Motor neuron (in vitro differentiated cells): ENCODE data around the gene TBATA. TPM values are rescaled to one million over a fixed set of nuclear protein-coding genes. Genes with fewer than 3 reads are reported as not detected.

Experiments used
- ATAC-seq, 8 experiments: fragments of 200-7000 bp; cut with Tn5 transposase; replicated peaks in 6 of 8; 2 replicates each; pipeline ENCODE4 v1.8.0; 2021; ENCODE audit warnings: mild to moderate bottlenecking in 8 of 8, moderate library complexity in 8 of 8
- H3K27ac ChIP-seq, 2 donors: fragments of 250-450 bp; sonication (Bioruptor Pico); 2 replicates each; pipeline ENCODE4 v1.9.0; 2021; ENCODE audit warnings: antibody characterized with exemption in 2 of 2, mild to moderate bottlenecking in 2 of 2, moderate library complexity in 1 of 2
- H3K4me1 ChIP-seq, 2 donors: fragments of 250-450 bp; sonication (Bioruptor Pico); replicated peaks in 1 of 2; 2 replicates each; pipeline ENCODE4 v1.6.1; 2021; ENCODE audit warnings: antibody characterized with exemption in 2 of 2, mild to moderate bottlenecking in 2 of 2, moderate library complexity in 1 of 2
- H3K4me3 ChIP-seq, 5 donors: fragments of 250-450 bp; sonication (Bioruptor Pico); 2 replicates each; pipeline ENCODE4 v1.9.0; 2021; ENCODE audit warnings: antibody characterized with exemption in 5 of 5, mild to moderate bottlenecking in 5 of 5, moderate library complexity in 4 of 5
- WGBS, 10 experiments: fragments of 450-650 bp; shearing (Covaris generic); methylation state at CpG; one replicate each; pipeline ENCODE4 v1.0.0; 2022; 5-methylcytosine and 5-hydroxymethylcytosine counted together
- in situ Hi-C, 9 experiments: fragments of 400-800 bp; cut with MboI; loops; one replicate each; pipeline ENCODE4 v1.15.0; 2021; ENCODE audit warnings: low sequenced_read_pairs in 9 of 9, low pct_unique_long_range_greater_than_20kb in 2 of 9; ENCODE audit not compliant: unreplicated experiment in 9 of 9
- total RNA-seq, 8 experiments: library from RNA; unstranded; fragments of 300-600 nt; gene quantifications; 2 replicates each; pipeline versions ENCODE4 v1.2.3 to v1.2.4, GENCODE V29; 2022

Gene TBATA
- total RNA-seq, 8 experiments from 2014 or later: 1.5 TPM; not detected in 7

- no peak for ATAC-seq
- Histone ChIP-seq H3K27ac (no peak overlapping the region), H3K4me3 (no peak overlapping the region), H3K4me1 (peaks cover 0 to 7% of the 10 kb centered on the region in 2 donors)
- WGBS, 10 experiments: 38 to 100% (median 73%) methylated on average over 1 to 6 of the region's 10 CpGs; no CpG with 5 or more reads in 3 of the 10 experiments
- in situ Hi-C loops: loop anchor here in 5 of 9 experiments (10.0 to 25.0 kb wide), 3 partner anchors 134 to 198 kb away; partner anchors contain the start of gene PCBD1 (in 1 of the 5)
Observed at GRCh38 chr10:70753026-70753663, 32.0 kb downstream of the TBATA start.

GRCh38 chr10:70752571-70752970, 32.6 kb downstream of the TBATA start:
- H3K27ac ChIP-seq: no peak overlapping the region
- ATAC-seq: no peak
- in situ Hi-C loops: loop anchor here in 5 of 9 experiments (10.0 to 25.0 kb wide), 3 partner anchors 135 to 198 kb away; partner anchors contain the start of gene PCBD1 (in 1 of the 5)
- H3K4me1 ChIP-seq: peaks cover 2 to 8% of the 10 kb centered on the region in 2 donors
- H3K4me3 ChIP-seq: no peak overlapping the region
- WGBS, 10 experiments: 60 to 100% (median 100%) methylated on average over 1 to 4 of the region's 7 CpGs; no CpG with 5 or more reads in 5 of the 10 experiments

GRCh38 chr10:70751991-70752390, 33.2 kb downstream of the TBATA start:
- ATAC-seq: no peak

GRCh38 chr10:70751356-70751755, 33.8 kb downstream of the TBATA start:
- Histone ChIP-seq H3K4me3 (no peak overlapping the region), H3K27ac (no peak overlapping the region), H3K4me1 (peaks cover 6 to 10% of the 10 kb centered on the region in 2 donors)
- in situ Hi-C loops: loop anchor here in 5 of 9 experiments (10.0 to 25.0 kb wide), 3 partner anchors 136 to 197 kb away; partner anchors contain the start of gene PCBD1 (in 1 of the 5)
- WGBS, 10 experiments: 92% methylated on average over 2 of the region's 9 CpGs; no CpG with 5 or more reads in 9 of the 10 experiments
- ATAC-seq: no peak

More at GRCh38 chr10:70751991-70752390, 33.2 kb downstream of the TBATA start:
- WGBS, 10 experiments: 65 to 100% (median 90%) methylated on average over 2 to 10 of the region's 14 CpGs; no CpG with 5 or more reads in 7 of the 10 experiments
- Histone ChIP-seq H3K4me3 (no peak overlapping the region), H3K27ac (no peak overlapping the region), H3K4me1 (peaks cover 8 to 12% of the 10 kb centered on the region in 2 donors)
- in situ Hi-C loops: loop anchor here in 5 of 9 experiments (10.0 to 25.0 kb wide), 3 partner anchors 135 to 197 kb away; partner anchors contain the start of gene PCBD1 (in 1 of the 5)

- in situ Hi-C loops: loop anchor here in 5 of 9 experiments (10.0 to 25.0 kb wide), 3 partner anchors 137 to 195 kb away; partner anchors contain the start of gene PCBD1 (in 1 of the 5)
Observed at GRCh38 chr10:70750156-70750703, 34.9 kb downstream of the TBATA start.

GRCh38 chr10:70749756-70750155, 35.4 kb downstream of the TBATA start:
- H3K4me1 ChIP-seq: peaks cover 6 to 10% of the 10 kb centered on the region in 2 donors
- in situ Hi-C loops: loop anchor here in 5 of 9 experiments (10.0 to 25.0 kb wide), 3 partner anchors 138 to 195 kb away; partner anchors contain the start of gene PCBD1 (in 1 of the 5)
- 90% methylated on average over 2 of the region's 10 CpGs; no CpG with 5 or more reads in 9 of the 10 experiments for WGBS, 10 experiments
- no peak for ATAC-seq
- no peak overlapping the region for H3K4me3 ChIP-seq
- no peak overlapping the region for H3K27ac ChIP-seq

More at GRCh38 chr10:70750156-70750703, 34.9 kb downstream of the TBATA start:
- WGBS, 10 experiments: 0 to 62% (median 41%) methylated on average over 1 to 3 of the region's 3 CpGs; no CpG with 5 or more reads in 6 of the 10 experiments
- peaks cover 6 to 10% of the 10 kb centered on the region in 2 donors for H3K4me1 ChIP-seq
- H3K27ac ChIP-seq: no peak overlapping the region
- H3K4me3 ChIP-seq: no peak overlapping the region
- ATAC-seq: no peak

GRCh38 chr10:70748801-70749573, 36.2 kb downstream of the TBATA start:
- Histone ChIP-seq H3K4me1 (peaks cover 6 to 10% of the 10 kb centered on the region in 2 donors), H3K4me3 (no peak overlapping the region), H3K27ac (no peak overlapping the region)
- ATAC-seq: no peak
- in situ Hi-C loops: no loop called here
- WGBS, 10 experiments: 69 to 100% (median 85%) methylated on average over 1 to 10 of the region's 10 CpGs; no CpG with 5 or more reads in 4 of the 10 experiments

- WGBS, 10 experiments: 70 to 100% (median 92%) methylated on average over 2 of the region's 3 CpGs; no CpG with 5 or more reads in 7 of the 10 experiments
- Histone ChIP-seq H3K4me1 (peaks cover 6 to 10% of the 10 kb centered on the region in 2 donors), H3K4me3 (no peak overlapping the region), H3K27ac (no peak overlapping the region)
- in situ Hi-C loops: no loop called here
- ATAC-seq: peak in 1 of 8 experiments; percentile 18
Observed at GRCh38 chr10:70748305-70748704, 36.9 kb downstream of the TBATA start.

GRCh38 chr10:70747192-70747965, 37.8 kb downstream of the TBATA start:
- Histone ChIP-seq H3K4me1 (peaks cover 6 to 10% of the 10 kb centered on the region in 2 donors), H3K4me3 (no peak overlapping the region), H3K27ac (no peak overlapping the region)
- in situ Hi-C loops: no loop called here
- WGBS, 10 experiments: 65 to 83% (median 73%) methylated on average over 1 to 8 of the region's 15 CpGs; no CpG with 5 or more reads in 4 of the 10 experiments
- ATAC-seq: peak in 3 of 8 experiments; percentile 31 to 59 (median 36)

- no peak for ATAC-seq
Observed at GRCh38 chr10:70745555-70745954, 39.6 kb downstream of the TBATA start.

GRCh38 chr10:70744617-70745143, 40.5 kb downstream of the TBATA start:
- no peak overlapping the region for H3K27ac ChIP-seq

More at GRCh38 chr10:70745555-70745954, 39.6 kb downstream of the TBATA start:
- no peak overlapping the region for H3K4me3 ChIP-seq
- in situ Hi-C loops: no loop called here
- 80% methylated on average over 1 of the region's 2 CpGs; no CpG with 5 or more reads in 9 of the 10 experiments for WGBS, 10 experiments
- peaks cover 13 to 16% of the 10 kb centered on the region in 2 donors for H3K4me1 ChIP-seq
- H3K27ac ChIP-seq: no peak overlapping the region

More at GRCh38 chr10:70744617-70745143, 40.5 kb downstream of the TBATA start:
- in situ Hi-C loops: no loop called here
- peaks cover 16 to 23% of the 10 kb centered on the region in 2 donors for H3K4me1 ChIP-seq
- 20 to 96% (median 79%) methylated on average over 1 to 4 of the region's 6 CpGs; no CpG with 5 or more reads in 1 of the 10 experiments for WGBS, 10 experiments
- no peak overlapping the region for H3K4me3 ChIP-seq
- no peak for ATAC-seq
